Trophoblast cell (in vitro differentiated cells and primary cell): Measurements from ENCODE around the gene SARM1.

Experiments used
- DNase-seq, 2 donors: peaks; one replicate each; pipeline ENCODE4 v3.0.0-alpha.2; 2016
- H2AFZ ChIP-seq: 2 replicates; pipeline ENCODE4 v1.6.1; 2013; ENCODE audit warnings: low read length, moderate library complexity, mild to moderate bottlenecking; ENCODE audit not compliant: insufficient read depth, poor library complexity
- H2AK5ac ChIP-seq: 2 replicates; pipeline ENCODE4 v1.6.1; 2013; ENCODE audit warnings: mild to moderate bottlenecking, low read length
- H2BK120ac ChIP-seq: 2 replicates; pipeline ENCODE4 v1.6.1; 2013; ENCODE audit warnings: low read length, mild to moderate bottlenecking, moderate library complexity; ENCODE audit not compliant: insufficient read depth, poor library complexity
- H2BK12ac ChIP-seq: 2 replicates; pipeline ENCODE4 v1.6.1; 2013; ENCODE audit warnings: mild to moderate bottlenecking, low read length, moderate library complexity
- H2BK5ac ChIP-seq: 2 replicates; pipeline ENCODE4 v1.6.1; 2013; ENCODE audit warnings: low read length, low read depth, moderate library complexity, mild to moderate bottlenecking; ENCODE audit not compliant: poor library complexity
- H3K14ac ChIP-seq: 2 replicates; pipeline ENCODE4 v1.6.1; 2013; ENCODE audit warnings: mild to moderate bottlenecking, low read length
- H3K18ac ChIP-seq: 2 replicates; pipeline ENCODE4 v1.6.1; 2013; ENCODE audit warnings: mild to moderate bottlenecking, low read length
- H3K23ac ChIP-seq: 2 replicates; pipeline ENCODE4 v1.6.1; 2013; ENCODE audit warnings: low read length
- H3K27ac ChIP-seq: 2 replicates; pipeline ENCODE4 v1.5.1; 2013; ENCODE audit warnings: low read depth, mild to moderate bottlenecking, inconsistent platforms, low read length, moderate library complexity
- H3K27me3 ChIP-seq: 2 replicates; pipeline ENCODE4 v1.6.1; 2013; ENCODE audit warnings: inconsistent platforms, mild to moderate bottlenecking, low read length, moderate library complexity; ENCODE audit not compliant: insufficient read depth
- H3K36me3 ChIP-seq, 2 experiments: 1 replicate in 1 of 2; 2 replicates in 1 of 2; pipeline ENCODE4 v1.6.1; 2013; ENCODE audit warnings: low read length in 2 of 2, mild to moderate bottlenecking in 2 of 2, moderate library complexity in 1 of 2; ENCODE audit not compliant: insufficient read depth in 2 of 2, control insufficient read depth in 1 of 2
- H3K4ac ChIP-seq: 2 replicates; pipeline ENCODE4 v1.6.1; 2013; ENCODE audit warnings: low read depth, mild to moderate bottlenecking, low read length, moderate library complexity
- H3K4me1 ChIP-seq, 2 experiments: 1 replicate in 1 of 2; 2 replicates in 1 of 2; pipeline ENCODE4 v1.6.1; 2013; ENCODE audit warnings: low read length in 2 of 2, mild to moderate bottlenecking in 2 of 2, moderate library complexity in 1 of 2; ENCODE audit not compliant: insufficient read depth in 2 of 2, control insufficient read depth in 1 of 2
- H3K4me2 ChIP-seq: 2 replicates; pipeline ENCODE4 v1.6.1; 2013; ENCODE audit warnings: inconsistent platforms, mild to moderate bottlenecking, low read length, moderate library complexity
- H3K4me3 ChIP-seq: 2 replicates; pipeline ENCODE4 v1.5.1; 2013; ENCODE audit warnings: mild to moderate bottlenecking, low read depth, low read length, inconsistent platforms
- H3K79me1 ChIP-seq: one replicate; pipeline ENCODE4 v1.6.1; 2013; ENCODE audit warnings: low read length
- H3K79me2 ChIP-seq: 2 replicates; pipeline ENCODE4 v1.6.1; 2013; ENCODE audit warnings: low read length, mild to moderate bottlenecking; ENCODE audit not compliant: control insufficient read depth, insufficient read depth, poor library complexity
- H3K9ac ChIP-seq: 2 replicates; pipeline ENCODE4 v1.6.1; 2013; ENCODE audit warnings: mild to moderate bottlenecking, low read length
- H3K9me3 ChIP-seq: 2 replicates; pipeline ENCODE4 v1.6.1; 2013; ENCODE audit warnings: low read depth, mild to moderate bottlenecking, control low read depth, inconsistent platforms, low read length; ENCODE audit not compliant: insufficient read depth
- H4K12ac ChIP-seq: 2 replicates; pipeline ENCODE4 v1.6.1; 2013; ENCODE audit warnings: low read depth, mild to moderate bottlenecking, low read length, moderate library complexity
- H4K8ac ChIP-seq: 2 replicates; pipeline ENCODE4 v1.6.1; 2013; ENCODE audit warnings: low read depth, mild to moderate bottlenecking, low read length, moderate library complexity
- H4K91ac ChIP-seq: one replicate; pipeline ENCODE4 v1.6.1; 2013; ENCODE audit warnings: low read depth, mild to moderate bottlenecking, low read length, moderate library complexity
- WGBS: extraction: QIAGEN DNeasy Blood & Tissue Kit; methylation state at CpG from one replicate; pipeline ENCODE4 v1.1.7; 2013; ENCODE audit warnings: missing lambda C conversion rate; ENCODE audit not compliant: insufficient read length, insufficient coverage; ENCODE audit errors: extremely low coverage; 5-methylcytosine and 5-hydroxymethylcytosine counted together

Gene SARM1

GRCh38 chr17:28326114-28326513 is 45.4 kb upstream of the SARM1 start:
- WGBS, result no CpG with 5 or more reads among the region's 7 CpGs
- H3K4ac ChIP-seq, result no peak overlapping the region
- no peak overlapping the region for H4K91ac ChIP-seq
- H3K27me3 ChIP-seq, result no peaks in the 10 kb centered on the region
- no peak overlapping the region for H4K12ac ChIP-seq
- no peak overlapping the region for H3K9ac ChIP-seq
- peak; percentile 73 to 94 for DNase-seq
- H3K18ac ChIP-seq, result no peak overlapping the region
- peaks cover 14 to 25% of the 10 kb centered on the region in 2 experiments for H3K4me1 ChIP-seq
- no peak overlapping the region for H3K27ac ChIP-seq
- H2AFZ ChIP-seq, result no peak overlapping the region
- H3K79me2 ChIP-seq, result peaks cover 17% of the 10 kb centered on the region
- no peaks in the 10 kb centered on the region for H3K9me3 ChIP-seq
- no peak overlapping the region for H3K23ac ChIP-seq
- H3K36me3 ChIP-seq, result peaks cover 21 to 34% of the 10 kb centered on the region in 2 experiments
- no peak overlapping the region for H2BK120ac ChIP-seq
- no peak overlapping the region for H4K8ac ChIP-seq
- no peak overlapping the region for H3K4me2 ChIP-seq
- no peak overlapping the region for H2AK5ac ChIP-seq
- no peak overlapping the region for H3K4me3 ChIP-seq
- no peak overlapping the region for H3K14ac ChIP-seq
- no peak overlapping the region for H2BK5ac ChIP-seq
- no peak overlapping the region for H2BK12ac ChIP-seq
- H3K79me1 ChIP-seq, result no peaks in the 10 kb centered on the region

DNA sequence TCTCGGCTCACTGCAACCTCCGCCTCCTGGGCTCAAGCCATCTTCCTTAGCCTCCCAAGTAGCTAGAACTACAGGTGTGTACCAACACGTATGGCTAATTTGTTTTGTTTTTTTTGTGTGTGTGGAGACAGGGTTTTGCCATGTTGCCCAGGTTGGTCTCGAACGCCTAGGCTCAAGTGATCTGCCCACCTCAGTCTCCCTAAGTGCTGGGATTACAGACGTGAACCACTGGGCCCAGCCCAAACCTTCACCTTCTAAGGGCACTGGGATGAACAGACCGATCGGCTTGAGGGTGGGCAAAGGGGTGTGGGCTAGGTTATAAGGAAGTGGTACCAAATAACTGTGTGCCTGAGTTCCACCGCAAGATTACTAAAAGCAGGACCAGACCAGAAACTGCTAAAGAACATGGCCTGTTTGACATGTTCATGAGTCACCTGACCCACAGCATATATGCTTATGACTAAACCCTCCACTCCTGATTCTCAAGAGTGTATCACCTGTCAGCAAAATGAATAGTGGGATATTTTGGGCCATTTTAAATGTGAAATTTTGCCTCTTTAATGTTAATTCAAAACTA is 44.4 kb upstream of the SARM1 start:
- H3K79me1 ChIP-seq, result no peaks in the 10 kb centered on the region
- no peak overlapping the region for H3K4me3 ChIP-seq
- no peak overlapping the region for H2AK5ac ChIP-seq
- no peak overlapping the region for H3K14ac ChIP-seq
- H3K4ac ChIP-seq, result no peak overlapping the region
- H3K4me1 ChIP-seq, result peaks cover 8 to 21% of the 10 kb centered on the region in 2 experiments
- no peak overlapping the region for H2BK120ac ChIP-seq
- no peak overlapping the region for H3K23ac ChIP-seq
- H4K12ac ChIP-seq, result no peak overlapping the region
- no peak overlapping the region for H3K4me2 ChIP-seq
- WGBS, result no CpG with 5 or more reads among the region's 9 CpGs
- H2BK5ac ChIP-seq, result no peak overlapping the region
- no peak overlapping the region for H3K27ac ChIP-seq
- H3K9ac ChIP-seq, result no peak overlapping the region
- no peak overlapping the region for H2BK12ac ChIP-seq
- H3K27me3 ChIP-seq, result no peaks in the 10 kb centered on the region
- no peak overlapping the region for H4K8ac ChIP-seq
- peaks cover 2% of the 10 kb centered on the region for H3K9me3 ChIP-seq
- H3K18ac ChIP-seq, result no peak overlapping the region
- H3K36me3 ChIP-seq, result peaks cover 22 to 40% of the 10 kb centered on the region in 2 experiments
- H4K91ac ChIP-seq, result no peak overlapping the region
- DNase-seq, result peak in 1 of 2 donors; percentile 62
- H3K79me2 ChIP-seq, result peaks cover 10% of the 10 kb centered on the region
- no peak overlapping the region for H2AFZ ChIP-seq

- Histone ChIP-seq H2AK5ac (no peak overlapping the region), H3K14ac (no peak overlapping the region), H2BK120ac (no peak overlapping the region), H2AFZ (no peak overlapping the region), H2BK12ac (no peak overlapping the region), H3K18ac (no peak overlapping the region), H4K8ac (no peak overlapping the region), H4K12ac (no peak overlapping the region), H3K4me2 (no peak overlapping the region), H3K4me1 (peaks cover 8 to 21% of the 10 kb centered on the region in 2 experiments), H3K9ac (no peak overlapping the region), H3K27me3 (no peaks in the 10 kb centered on the region), H3K79me1 (no peaks in the 10 kb centered on the region), H3K4me3 (no peak overlapping the region), H3K36me3 (peaks cover 22 to 40% of the 10 kb centered on the region in 2 experiments), H3K23ac (no peak overlapping the region), H3K27ac (no peak overlapping the region), H3K9me3 (peaks cover 2% of the 10 kb centered on the region), H4K91ac (no peak overlapping the region), H2BK5ac (no peak overlapping the region), H3K4ac (no peak overlapping the region), H3K79me2 (peaks cover 7% of the 10 kb centered on the region)
- no CpG with 5 or more reads among the region's 3 CpGs for WGBS
- DNase-seq, result peak in 1 of 2 donors; percentile 8
These were observed 43.8 kb upstream of the SARM1 start for GRCh38 chr17:28327709-28328108.

GRCh38 chr17:28328325-28328724 is 43.2 kb upstream of the SARM1 start:
- H3K4me2 ChIP-seq, result no peak overlapping the region
- H4K8ac ChIP-seq, result no peak overlapping the region
- no CpG with 5 or more reads among the region's 4 CpGs for WGBS
- H3K14ac ChIP-seq, result no peak overlapping the region
- H3K4ac ChIP-seq, result no peak overlapping the region
- no peak overlapping the region for H2AK5ac ChIP-seq
- H3K18ac ChIP-seq, result no peak overlapping the region
- H4K12ac ChIP-seq, result no peak overlapping the region
- no peak overlapping the region for H2AFZ ChIP-seq
- no peak overlapping the region for H3K27ac ChIP-seq
- H2BK5ac ChIP-seq, result no peak overlapping the region
- DNase-seq, result no peak
- no peaks in the 10 kb centered on the region for H3K79me1 ChIP-seq
- H3K4me3 ChIP-seq, result no peak overlapping the region
- H2BK12ac ChIP-seq, result no peak overlapping the region
- peaks cover 22 to 39% of the 10 kb centered on the region in 2 experiments for H3K36me3 ChIP-seq
- H4K91ac ChIP-seq, result no peak overlapping the region
- H3K23ac ChIP-seq, result no peak overlapping the region
- H3K27me3 ChIP-seq, result no peaks in the 10 kb centered on the region
- H2BK120ac ChIP-seq, result no peak overlapping the region
- H3K9me3 ChIP-seq, result peaks cover 2% of the 10 kb centered on the region
- H3K4me1 ChIP-seq, result peaks cover 8 to 21% of the 10 kb centered on the region in 2 experiments
- no peak overlapping the region for H3K9ac ChIP-seq
- peaks cover 5% of the 10 kb centered on the region for H3K79me2 ChIP-seq
